Activated naive CD8-positive, alpha-beta T cell (primary cell): ENCODE data around the gene CDC73.
"Not testable (repeated sequence)": the region's sequence is repeated elsewhere in the genome, so short reads cannot be mapped to it uniquely, and the experiment has no call there.

Experiments used
- H3K27ac Mint-ChIP-seq: one replicate; pipeline ENCODE4 v1.8.0; 2021; ENCODE audit warnings: mixed read lengths
- H3K27me3 Mint-ChIP-seq: one replicate; pipeline ENCODE4 v1.8.0; 2021; ENCODE audit warnings: mixed read lengths
- H3K36me3 Mint-ChIP-seq: one replicate; pipeline ENCODE4 v1.8.0; 2021; ENCODE audit warnings: mixed read lengths
- H3K4me1 Mint-ChIP-seq: one replicate; pipeline ENCODE4 v1.8.0; 2021; ENCODE audit warnings: low read depth, mixed read lengths
- H3K4me3 Mint-ChIP-seq: one replicate; pipeline ENCODE4 v1.8.0; 2021; ENCODE audit warnings: mild to moderate bottlenecking, mixed read lengths
- H3K9me3 Mint-ChIP-seq: one replicate; pipeline ENCODE4 v1.8.0; 2021; ENCODE audit warnings: low read depth, mixed read lengths

Gene CDC73

GRCh38 chr1:193213998-193214397, 92.2 kb downstream of the CDC73 start:
- H3K36me3 Mint-ChIP-seq, result peaks cover 53% of the 10 kb centered on the region
- peaks cover 24% of the 10 kb centered on the region for H3K4me1 Mint-ChIP-seq
- H3K27me3 Mint-ChIP-seq, result no peaks in the 10 kb centered on the region
- H3K27ac Mint-ChIP-seq, result no peak overlapping the region
- no peaks in the 10 kb centered on the region for H3K9me3 Mint-ChIP-seq
- H3K4me3 Mint-ChIP-seq, result no peak overlapping the region

DNA sequence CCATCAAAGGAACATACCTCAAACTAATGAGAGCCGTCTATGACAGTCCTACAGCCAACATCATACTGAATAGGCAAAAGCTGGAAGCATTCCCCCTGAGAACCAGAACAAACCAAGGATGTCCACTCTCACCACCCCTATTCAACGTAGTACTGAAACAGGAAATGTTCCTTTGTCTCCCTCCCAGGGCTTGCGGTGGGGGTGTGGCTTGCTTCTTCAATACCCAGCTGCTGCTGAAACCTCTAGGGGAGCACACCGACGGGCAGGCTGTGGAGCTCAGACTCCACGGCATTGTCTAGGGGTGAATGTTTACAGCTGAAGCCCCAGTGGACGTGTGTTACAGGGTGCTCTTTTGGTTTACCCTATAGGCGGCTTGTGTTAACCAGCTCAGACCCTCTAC, 95.1 kb downstream of the CDC73 start:
- no peak overlapping the region for H3K4me3 Mint-ChIP-seq
- H3K9me3 Mint-ChIP-seq, result no peaks in the 10 kb centered on the region
- H3K4me1 Mint-ChIP-seq, result peaks cover 12% of the 10 kb centered on the region
- H3K27me3 Mint-ChIP-seq, result no peaks in the 10 kb centered on the region
- H3K27ac Mint-ChIP-seq, result no peak overlapping the region
- H3K36me3 Mint-ChIP-seq, result peaks cover 53% of the 10 kb centered on the region

DNA sequence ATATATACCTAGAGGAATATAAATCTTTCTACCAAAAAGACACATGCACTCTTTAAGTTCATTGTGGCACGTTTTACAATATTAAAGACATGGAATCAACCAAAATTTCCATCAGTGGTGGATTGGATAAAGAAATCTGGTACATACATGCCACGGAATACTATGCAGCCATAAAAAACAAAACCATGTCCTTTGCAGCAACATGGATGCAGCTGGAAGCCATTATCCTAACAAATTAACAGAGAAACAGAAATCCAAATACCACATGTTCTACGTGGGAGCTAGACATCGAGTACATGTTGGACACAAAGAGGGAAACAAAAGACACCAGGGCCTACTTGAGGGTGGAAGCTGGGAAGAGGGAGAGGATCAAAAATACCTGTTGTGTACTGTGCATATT, 97.6 kb downstream of the CDC73 start:
- Mint-ChIP-seq H3K4me1 (peaks cover 7% of the 10 kb centered on the region), H3K4me3 (no peak overlapping the region), H3K27ac (peak overlapping the region; percentile 70), H3K9me3 (no peaks in the 10 kb centered on the region), H3K27me3 (no peaks in the 10 kb centered on the region), H3K36me3 (peaks cover 40% of the 10 kb centered on the region)

GRCh38 chr1:193221651-193222050, 99.8 kb downstream of the CDC73 start:
- no peak overlapping the region for H3K4me3 Mint-ChIP-seq
- no peak overlapping the region for H3K27ac Mint-ChIP-seq
- peaks cover 44% of the 10 kb centered on the region for H3K36me3 Mint-ChIP-seq
- H3K27me3 Mint-ChIP-seq, result no peaks in the 10 kb centered on the region
- peaks cover 19% of the 10 kb centered on the region for H3K4me1 Mint-ChIP-seq
- H3K9me3 Mint-ChIP-seq, result peaks cover 4% of the 10 kb centered on the region

- peaks cover 4% of the 10 kb centered on the region for H3K9me3 Mint-ChIP-seq
- peaks cover 43% of the 10 kb centered on the region for H3K36me3 Mint-ChIP-seq
- no peak overlapping the region for H3K27ac Mint-ChIP-seq
- no peak overlapping the region for H3K4me3 Mint-ChIP-seq
- no peaks in the 10 kb centered on the region for H3K27me3 Mint-ChIP-seq
- peaks cover 20% of the 10 kb centered on the region for H3K4me1 Mint-ChIP-seq
These were observed 100.3 kb downstream of the CDC73 start for GRCh38 chr1:193222056-193222615.

- Mint-ChIP-seq H3K4me1 (peaks cover 14% of the 10 kb centered on the region), H3K4me3 (no peak overlapping the region), H3K27ac (no peak overlapping the region), H3K9me3 (peaks cover 4% of the 10 kb centered on the region), H3K36me3 (peaks cover 33% of the 10 kb centered on the region), H3K27me3 (no peaks in the 10 kb centered on the region)
These were observed 107.3 kb downstream of the CDC73 start for GRCh38 chr1:193229136-193229535.

- not testable (repeated sequence) for H3K27ac Mint-ChIP-seq, H3K9me3 Mint-ChIP-seq, H3K27me3 Mint-ChIP-seq, H3K4me3 Mint-ChIP-seq, H3K4me1 Mint-ChIP-seq
- H3K36me3 Mint-ChIP-seq, result peaks cover 25% of the 10 kb centered on the region
These were observed 109.3 kb downstream of the CDC73 start for GRCh38 chr1:193231146-193231545.

GRCh38 chr1:193234530-193234929, 112.7 kb downstream of the CDC73 start:
- peaks cover 30% of the 10 kb centered on the region for H3K36me3 Mint-ChIP-seq
- no peaks in the 10 kb centered on the region for H3K27me3 Mint-ChIP-seq
- no peak overlapping the region for H3K4me3 Mint-ChIP-seq
- peaks cover 9% of the 10 kb centered on the region for H3K4me1 Mint-ChIP-seq
- no peak overlapping the region for H3K27ac Mint-ChIP-seq
- no peaks in the 10 kb centered on the region for H3K9me3 Mint-ChIP-seq

DNA sequence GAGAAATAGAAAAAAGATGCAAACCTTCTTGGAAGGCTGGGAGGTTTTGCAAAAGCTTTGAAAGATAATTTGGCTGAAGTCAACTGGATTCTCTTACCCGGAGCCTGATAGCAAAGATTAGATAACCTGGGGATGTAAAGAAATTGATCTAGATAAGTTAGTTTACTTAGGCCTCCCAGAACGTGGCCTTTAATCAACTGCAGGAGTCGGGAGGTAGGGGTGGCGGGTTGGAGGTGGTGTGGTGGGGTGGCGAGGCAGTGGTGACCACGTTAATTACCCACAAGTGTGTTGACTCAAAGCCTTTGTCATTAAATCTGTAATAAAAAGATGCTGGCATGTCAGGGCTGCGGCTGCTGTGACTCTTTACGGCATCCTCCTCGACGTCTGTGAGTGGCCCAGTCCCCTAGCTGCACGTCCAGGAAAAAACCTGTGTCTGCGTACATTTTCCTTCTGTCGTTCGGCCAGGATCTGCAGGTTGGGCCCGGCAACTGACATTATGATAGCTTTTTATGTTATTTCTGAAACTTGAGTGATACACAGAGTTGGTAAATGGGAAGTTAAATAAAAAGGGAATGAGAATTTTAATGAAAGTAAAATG, 115.6 kb downstream of the CDC73 start:
- H3K4me3 Mint-ChIP-seq, result no peak overlapping the region
- H3K4me1 Mint-ChIP-seq, result peaks cover 28% of the 10 kb centered on the region
- H3K9me3 Mint-ChIP-seq, result no peaks in the 10 kb centered on the region
- H3K27me3 Mint-ChIP-seq, result no peaks in the 10 kb centered on the region
- H3K27ac Mint-ChIP-seq, result no peak overlapping the region
- peaks cover 44% of the 10 kb centered on the region for H3K36me3 Mint-ChIP-seq

DNA sequence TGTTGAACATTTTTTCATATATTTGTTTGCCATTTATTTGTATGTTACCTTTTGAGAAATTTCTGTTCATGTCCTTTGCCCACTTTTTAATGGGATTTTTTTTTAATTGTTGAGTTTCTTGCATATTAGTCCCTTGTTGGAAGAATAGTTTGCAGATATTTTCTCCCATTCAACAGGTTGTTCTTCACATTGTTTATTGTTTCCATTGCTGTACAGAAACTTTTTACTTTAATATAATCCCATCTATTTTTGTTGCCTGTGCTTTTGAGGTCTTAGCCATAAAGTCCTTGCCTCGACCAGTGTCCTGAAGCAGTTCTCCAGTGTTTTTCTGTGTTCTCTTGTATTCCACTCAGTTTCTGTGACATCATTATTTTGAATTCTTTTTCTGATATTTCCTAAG, 118.8 kb downstream of the CDC73 start:
- no peaks in the 10 kb centered on the region for H3K27me3 Mint-ChIP-seq
- H3K36me3 Mint-ChIP-seq, result peaks cover 46% of the 10 kb centered on the region
- no peak overlapping the region for H3K4me3 Mint-ChIP-seq
- H3K9me3 Mint-ChIP-seq, result no peaks in the 10 kb centered on the region
- H3K27ac Mint-ChIP-seq, result peak overlapping the region; percentile 19
- H3K4me1 Mint-ChIP-seq, result peaks cover 30% of the 10 kb centered on the region

DNA sequence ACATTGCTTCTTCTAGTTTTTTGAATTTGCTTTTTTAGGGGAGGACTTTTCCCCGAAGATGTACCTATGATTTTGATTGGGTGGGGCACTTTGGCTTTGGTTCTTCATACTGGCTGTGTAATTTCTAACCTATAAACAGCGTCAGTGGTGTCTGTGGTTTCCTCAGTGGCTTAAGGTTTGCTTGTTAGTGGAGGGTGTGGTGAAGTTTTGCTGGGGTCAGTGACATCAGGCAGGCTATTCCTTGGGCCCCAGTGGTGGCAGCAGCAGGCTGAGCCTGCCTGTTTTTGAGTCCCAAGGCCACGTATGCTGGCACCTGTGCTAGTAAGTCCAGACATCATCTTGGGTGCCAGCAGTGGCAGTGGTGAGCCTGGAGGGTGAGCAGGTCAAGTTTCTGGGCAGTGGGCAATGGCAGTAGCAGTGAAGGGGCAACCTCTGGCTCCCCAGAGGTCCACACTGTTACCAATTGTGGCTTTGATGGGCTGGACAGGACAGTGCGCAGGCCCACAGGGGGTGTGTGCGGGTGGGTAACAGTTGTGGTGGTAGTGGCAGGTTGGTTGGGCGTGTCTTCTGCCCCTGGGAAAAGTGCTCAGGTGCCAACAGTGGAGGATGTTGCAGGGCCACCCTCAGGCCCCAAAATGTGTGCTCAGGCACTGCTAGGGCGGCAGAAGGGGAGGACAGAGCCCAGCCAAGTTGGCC, 119.4 kb downstream of the CDC73 start:
- Mint-ChIP-seq H3K9me3 (peaks cover 4% of the 10 kb centered on the region), H3K4me1 (peaks cover 30% of the 10 kb centered on the region), H3K4me3 (no peak overlapping the region), H3K27ac (no peak overlapping the region), H3K36me3 (peaks cover 51% of the 10 kb centered on the region), H3K27me3 (no peaks in the 10 kb centered on the region)

DNA sequence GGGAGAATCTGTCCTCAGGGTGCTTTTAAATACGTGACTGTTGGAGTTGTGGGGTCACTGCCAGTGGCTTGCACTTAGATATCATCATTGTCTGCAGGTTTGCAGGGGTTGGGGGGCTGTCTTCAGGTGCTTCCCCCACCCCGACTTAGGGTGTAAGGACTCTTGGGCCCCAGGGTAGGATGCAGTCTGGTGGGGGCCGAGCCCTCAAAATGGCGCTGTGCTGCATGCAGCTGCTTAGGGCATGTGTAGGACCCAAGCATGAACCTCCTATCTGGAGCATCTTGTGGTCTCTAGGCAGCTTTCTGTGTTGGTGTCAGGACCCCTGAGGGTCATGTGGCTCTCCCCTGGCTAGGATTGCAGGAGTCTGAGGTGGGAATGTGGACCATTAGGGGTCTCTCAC, 120.2 kb downstream of the CDC73 start:
- Mint-ChIP-seq H3K27me3 (no peaks in the 10 kb centered on the region), H3K27ac (no peak overlapping the region), H3K4me3 (no peak overlapping the region), H3K36me3 (peaks cover 58% of the 10 kb centered on the region), H3K4me1 (peaks cover 30% of the 10 kb centered on the region), H3K9me3 (peaks cover 9% of the 10 kb centered on the region)

GRCh38 chr1:193249187-193249586, 127.4 kb downstream of the CDC73 start:
- peaks cover 2% of the 10 kb centered on the region for H3K4me1 Mint-ChIP-seq
- peaks cover 44% of the 10 kb centered on the region for H3K36me3 Mint-ChIP-seq
- H3K27me3 Mint-ChIP-seq, result no peaks in the 10 kb centered on the region
- H3K9me3 Mint-ChIP-seq, result peaks cover 16% of the 10 kb centered on the region
- H3K27ac Mint-ChIP-seq, result no peak overlapping the region
- no peak overlapping the region for H3K4me3 Mint-ChIP-seq

DNA sequence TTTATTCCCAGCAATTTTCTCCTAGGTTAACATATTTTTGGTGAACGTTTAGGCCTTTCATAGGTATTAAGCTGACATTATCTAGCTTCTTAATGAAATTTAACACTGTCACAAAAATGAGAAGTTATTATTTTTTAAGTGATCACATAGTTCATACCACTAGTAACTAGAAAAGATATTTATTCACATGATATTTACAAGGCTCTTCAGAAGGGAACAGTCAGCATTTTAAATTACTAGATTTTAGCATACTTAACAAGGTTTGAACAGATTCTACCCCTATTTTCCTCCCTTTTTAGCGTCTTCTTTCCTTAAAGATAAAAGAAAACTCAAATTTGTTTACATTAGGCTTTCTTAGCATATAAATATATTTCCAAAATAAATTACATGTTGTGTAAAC, 130.1 kb downstream of the CDC73 start:
- Mint-ChIP-seq H3K9me3 (peaks cover 8% of the 10 kb centered on the region), H3K27ac (no peak overlapping the region), H3K4me1 (peaks cover under 1% of the 10 kb centered on the region), H3K36me3 (peaks cover 27% of the 10 kb centered on the region), H3K4me3 (no peak overlapping the region), H3K27me3 (no peaks in the 10 kb centered on the region)

- Mint-ChIP-seq H3K4me1 (peaks cover 5% of the 10 kb centered on the region), H3K36me3 (peaks cover 16% of the 10 kb centered on the region), H3K27ac (no peak overlapping the region), H3K9me3 (no peaks in the 10 kb centered on the region), H3K4me3 (no peak overlapping the region), H3K27me3 (no peaks in the 10 kb centered on the region)
These were observed 134.2 kb downstream of the CDC73 start for GRCh38 chr1:193256019-193256418.

GRCh38 chr1:193259636-193260035, 137.8 kb downstream of the CDC73 start:
- no peak overlapping the region for H3K4me3 Mint-ChIP-seq
- H3K27ac Mint-ChIP-seq, result no peak overlapping the region
- H3K36me3 Mint-ChIP-seq, result peaks cover 21% of the 10 kb centered on the region
- peaks cover 5% of the 10 kb centered on the region for H3K4me1 Mint-ChIP-seq
- H3K27me3 Mint-ChIP-seq, result no peaks in the 10 kb centered on the region
- no peaks in the 10 kb centered on the region for H3K9me3 Mint-ChIP-seq
